HG03108 (cell line): Measurements from ENCODE around the gene SPRED3.

ENCODE experiments used
- ATAC-seq: cut with Tn5 transposase; IDR thresholded peaks from one replicate; pipeline ENCODE4 v1.9.1; 2021; ENCODE audit warnings: moderate library complexity; ENCODE audit not compliant: unreplicated experiment

The SPRED3 gene

GRCh38 chr19:38417146-38417543 lies 28.6 kb downstream of the SPRED3 start:
- ATAC-seq: no peak

GRCh38 chr19:38417544-38418506 lies 29.3 kb downstream of the SPRED3 start:
- ATAC-seq: no peak

GRCh38 chr19:38420935-38421334 lies 32.4 kb downstream of the SPRED3 start:
- ATAC-seq: no peak

- no peak for ATAC-seq
Observed at GRCh38 chr19:38421856-38422255, 33.4 kb downstream of the SPRED3 start.

GRCh38 chr19:38422438-38422837 lies 33.9 kb downstream of the SPRED3 start:
- ATAC-seq: no peak

GRCh38 chr19:38424272-38424671 lies 35.8 kb downstream of the SPRED3 start:
- ATAC-seq: no peak

GRCh38 chr19:38425222-38425809 lies 36.8 kb downstream of the SPRED3 start:
- no peak for ATAC-seq

GRCh38 chr19:38425810-38426466 lies 37.4 kb downstream of the SPRED3 start, which contains the start of gene RASGRP4:
Gene RASGRP4 (minus strand): TSS chr19:38426219. CDS start chr19:38426091, 128 bp downstream.
- no peak for ATAC-seq

GRCh38 chr19:38427035-38427677 lies 38.7 kb downstream of the SPRED3 start:
- peak; percentile 54 for ATAC-seq

GRCh38 chr19:38429055-38429810 lies 40.7 kb downstream of the SPRED3 start:
- ATAC-seq: no peak

- no peak for ATAC-seq
Observed at GRCh38 chr19:38429811-38430156, 41.3 kb downstream of the SPRED3 start.

- ATAC-seq: no peak
Observed at GRCh38 chr19:38430931-38431330, 42.4 kb downstream of the SPRED3 start.

GRCh38 chr19:38433268-38433733 lies 44.8 kb downstream of the SPRED3 start, which contains the start of gene RYR1:
Gene RYR1 (plus strand): TSS chr19:38433691. CDS start chr19:38433830, 139 bp downstream.
- no peak for ATAC-seq

GRCh38 chr19:38434549-38435051 lies 46.1 kb downstream of the SPRED3 start:
- ATAC-seq: no peak

- no peak for ATAC-seq
Observed at GRCh38 chr19:38437295-38437694, 48.8 kb downstream of the SPRED3 start.

GRCh38 chr19:38437917-38438316 lies 49.4 kb downstream of the SPRED3 start:
- no peak for ATAC-seq

GRCh38 chr19:38440592-38440991 lies 52.1 kb downstream of the SPRED3 start:
- ATAC-seq: no peak

- ATAC-seq: no peak
Observed at GRCh38 chr19:38441657-38442348, 53.3 kb downstream of the SPRED3 start.

- ATAC-seq: no peak
Observed at GRCh38 chr19:38442736-38443135, 54.2 kb downstream of the SPRED3 start.
